Panc1 (cell line): Measurements from ENCODE around the gene ACACA. TPM values are rescaled to one million over a fixed set of nuclear protein-coding genes. Genes with fewer than 3 reads are reported as not detected.

Source experiments
- ATAC-seq: fragments of 200-7000 bp; cut with Tn5 transposase; 2 replicates; pipeline ENCODE4 v1.9.1; 2020; ENCODE audit warnings: mild to moderate bottlenecking, moderate library complexity
- BruUV-seq: library from RNA; stranded (reverse); fragments of 400-500 nt; replicated peaks from 2 replicates; lab custom pipeline; 2021; lab: Mats Ljungman, UMichigan
- CTCF ChIA-PET: fragments of 300-600 bp; sonication (Branson Sonifier 250); formaldehyde crosslinking; loops from one replicate; lab custom pipeline; 2022; ENCODE audit warnings: antibody characterized with exemption; lab: Charles Lee
- POLR2A ChIA-PET: fragments of 300-600 bp; sonication (Branson Sonifier 250); formaldehyde crosslinking; loops from one replicate; lab custom pipeline; 2022; ENCODE audit warnings: antibody characterized with exemption; lab: Charles Lee
- DNase-seq: peaks from one replicate; pipeline ENCODE4 v3.0.0-alpha.2; 2010; ENCODE audit warnings: low read depth, low spot score
- H3K27ac ChIP-seq: 2 replicates; pipeline ENCODE4 v1.5.1; 2011; ENCODE audit warnings: mild to moderate bottlenecking, low read length, inconsistent platforms
- H3K27me3 ChIP-seq: fragments of 200-500 bp; sonication (Bioruptor generic); 2 replicates; pipeline ENCODE4 v1.6.0; 2014; ENCODE audit warnings: low read length, inconsistent platforms; ENCODE audit not compliant: control insufficient read depth, insufficient read depth
- H3K36me3 ChIP-seq: fragments of 200-500 bp; sonication (Bioruptor generic); 2 replicates; pipeline ENCODE4 v1.5.1; 2014; ENCODE audit warnings: inconsistent platforms, mild to moderate bottlenecking, low read length, moderate library complexity; ENCODE audit not compliant: control insufficient read depth, insufficient read depth
- H3K4me1 ChIP-seq: 2 replicates; pipeline ENCODE4 v1.5.1; 2011; ENCODE audit warnings: inconsistent platforms, mild to moderate bottlenecking, low read length, moderate library complexity; ENCODE audit not compliant: control insufficient read depth, insufficient read depth
- H3K4me3 ChIP-seq, 2 experiments: 2 replicates each; pipeline ENCODE4 v1.5.1; 2011 to 2012; ENCODE audit warnings: low read depth in 2 of 2, low read length in 2 of 2, mild to moderate bottlenecking in 2 of 2, inconsistent platforms in 1 of 2, moderate library complexity in 1 of 2
- H3K9me3 ChIP-seq: fragments of 200-500 bp; sonication (Bioruptor generic); 2 replicates; pipeline ENCODE4 v1.5.1; 2014; ENCODE audit warnings: low read depth, mild to moderate bottlenecking, inconsistent platforms, low read length, moderate library complexity; ENCODE audit not compliant: control insufficient read depth, insufficient read depth
- POLR2AphosphoS5 ChIP-seq: IDR thresholded peaks from 2 replicates; pipeline ENCODE4 v1.6.1; 2012; ENCODE audit warnings: mild to moderate bottlenecking, low read depth, low read length, moderate library complexity
- SIN3A ChIP-seq: IDR thresholded peaks from 2 replicates; pipeline ENCODE4 v1.6.1; 2012; ENCODE audit warnings: low read depth, mild to moderate bottlenecking, low read length, moderate library complexity, borderline replicate concordance; ENCODE audit not compliant: insufficient read depth
- TCF7L2 ChIP-seq: IDR thresholded peaks from 2 replicates; pipeline ENCODE4 v1.6.1; 2011; ENCODE audit warnings: mild to moderate bottlenecking, low read depth, low read length, inconsistent platforms
- in situ Hi-C: cut with HindIII; loops from 2 replicates; pipeline ENCODE4 v1.10.0; 2016; ENCODE audit warnings: low sequenced_read_pairs, low pct_unique_long_range_greater_than_20kb
- intact Hi-C: fragments of 100-400 bp; cut with micrococcal nuclease; formaldehyde crosslinking; loops from one replicate; pipeline ENCODE4 v1.10.0; 2022; ENCODE audit not compliant: unreplicated experiment
- total RNA-seq: library from RNA; stranded (reverse); gene quantifications from one replicate; pipeline ENCODE4 v1.2.1, GENCODE V29; 2021; ENCODE audit not compliant: unreplicated experiment
- TF ChIP-seq, protein P1 (sequence below): fragments of 450-650 bp; IDR thresholded peaks from 2 replicates; pipeline ENCODE4 v1.5.1; 2017; ENCODE audit warnings: mild to moderate bottlenecking
- TF ChIP-seq, protein P2 (sequence below), 2 experiments: IDR thresholded peaks; 2 replicates each; pipeline ENCODE4 v1.6.1; 2011 to 2012; ENCODE audit warnings: low read depth in 2 of 2, control low read depth in 1 of 2, low read length in 1 of 2, mild to moderate bottlenecking in 1 of 2, moderate library complexity in 1 of 2; ENCODE audit not compliant: insufficient read depth in 1 of 2

Gene ACACA
- total RNA-seq, 1 experiment from 2014 or later = 131 TPM

DNA sequence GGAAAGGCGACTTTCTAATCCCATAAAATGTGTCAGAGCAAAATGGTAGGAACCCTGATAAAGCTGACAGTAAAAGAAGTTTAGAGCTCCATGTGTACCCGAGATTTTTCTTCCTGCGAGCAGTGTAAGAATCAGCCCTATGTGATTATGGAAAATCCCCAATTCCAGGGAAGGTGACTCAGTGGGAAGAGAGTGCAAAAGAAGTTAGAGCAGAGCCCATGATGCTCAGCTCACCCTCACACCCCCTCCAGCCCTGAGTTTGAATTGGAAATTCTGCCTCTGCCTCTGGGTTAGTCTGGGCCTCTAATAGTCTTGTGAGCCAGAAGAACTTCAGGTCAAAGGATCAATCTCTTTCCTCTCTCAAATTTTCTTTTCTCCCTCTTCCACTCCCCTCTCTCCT lies 18.4 kb downstream of the ACACA start:
- no TSS peak for BruUV-seq
- Histone ChIP-seq H3K27me3 (no peaks in the 10 kb centered on the region), H3K36me3 (no peaks in the 10 kb centered on the region), H3K9me3 (no peaks in the 10 kb centered on the region), H3K27ac (no peak overlapping the region), H3K4me3 (no peak overlapping the region), H3K4me1 (peaks cover 3% of the 10 kb centered on the region; the same call in 1 of the 2 replicates)
- CTCF ChIA-PET = interaction anchor here (1.2 kb wide), 1 partner anchor 15 kb away, joined by 5 read pairs; no protein-coding TSS in a partner anchor
- POLR2A ChIA-PET = no interaction called here
- DNase-seq (no peak), ATAC-seq (peak; percentile 48; the same call in 1 of the 2 replicates)
- intact Hi-C loops (no loop called here), in situ Hi-C loops (no loop called here)
- TF ChIP-seq, protein P1, sequence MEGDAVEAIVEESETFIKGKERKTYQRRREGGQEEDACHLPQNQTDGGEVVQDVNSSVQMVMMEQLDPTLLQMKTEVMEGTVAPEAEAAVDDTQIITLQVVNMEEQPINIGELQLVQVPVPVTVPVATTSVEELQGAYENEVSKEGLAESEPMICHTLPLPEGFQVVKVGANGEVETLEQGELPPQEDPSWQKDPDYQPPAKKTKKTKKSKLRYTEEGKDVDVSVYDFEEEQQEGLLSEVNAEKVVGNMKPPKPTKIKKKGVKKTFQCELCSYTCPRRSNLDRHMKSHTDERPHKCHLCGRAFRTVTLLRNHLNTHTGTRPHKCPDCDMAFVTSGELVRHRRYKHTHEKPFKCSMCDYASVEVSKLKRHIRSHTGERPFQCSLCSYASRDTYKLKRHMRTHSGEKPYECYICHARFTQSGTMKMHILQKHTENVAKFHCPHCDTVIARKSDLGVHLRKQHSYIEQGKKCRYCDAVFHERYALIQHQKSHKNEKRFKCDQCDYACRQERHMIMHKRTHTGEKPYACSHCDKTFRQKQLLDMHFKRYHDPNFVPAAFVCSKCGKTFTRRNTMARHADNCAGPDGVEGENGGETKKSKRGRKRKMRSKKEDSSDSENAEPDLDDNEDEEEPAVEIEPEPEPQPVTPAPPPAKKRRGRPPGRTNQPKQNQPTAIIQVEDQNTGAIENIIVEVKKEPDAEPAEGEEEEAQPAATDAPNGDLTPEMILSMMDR = no peak
- TF ChIP-seq SIN3A (no peak), POLR2AphosphoS5 (no peak), TCF7L2 (no peak)
- TF ChIP-seq, protein P2, sequence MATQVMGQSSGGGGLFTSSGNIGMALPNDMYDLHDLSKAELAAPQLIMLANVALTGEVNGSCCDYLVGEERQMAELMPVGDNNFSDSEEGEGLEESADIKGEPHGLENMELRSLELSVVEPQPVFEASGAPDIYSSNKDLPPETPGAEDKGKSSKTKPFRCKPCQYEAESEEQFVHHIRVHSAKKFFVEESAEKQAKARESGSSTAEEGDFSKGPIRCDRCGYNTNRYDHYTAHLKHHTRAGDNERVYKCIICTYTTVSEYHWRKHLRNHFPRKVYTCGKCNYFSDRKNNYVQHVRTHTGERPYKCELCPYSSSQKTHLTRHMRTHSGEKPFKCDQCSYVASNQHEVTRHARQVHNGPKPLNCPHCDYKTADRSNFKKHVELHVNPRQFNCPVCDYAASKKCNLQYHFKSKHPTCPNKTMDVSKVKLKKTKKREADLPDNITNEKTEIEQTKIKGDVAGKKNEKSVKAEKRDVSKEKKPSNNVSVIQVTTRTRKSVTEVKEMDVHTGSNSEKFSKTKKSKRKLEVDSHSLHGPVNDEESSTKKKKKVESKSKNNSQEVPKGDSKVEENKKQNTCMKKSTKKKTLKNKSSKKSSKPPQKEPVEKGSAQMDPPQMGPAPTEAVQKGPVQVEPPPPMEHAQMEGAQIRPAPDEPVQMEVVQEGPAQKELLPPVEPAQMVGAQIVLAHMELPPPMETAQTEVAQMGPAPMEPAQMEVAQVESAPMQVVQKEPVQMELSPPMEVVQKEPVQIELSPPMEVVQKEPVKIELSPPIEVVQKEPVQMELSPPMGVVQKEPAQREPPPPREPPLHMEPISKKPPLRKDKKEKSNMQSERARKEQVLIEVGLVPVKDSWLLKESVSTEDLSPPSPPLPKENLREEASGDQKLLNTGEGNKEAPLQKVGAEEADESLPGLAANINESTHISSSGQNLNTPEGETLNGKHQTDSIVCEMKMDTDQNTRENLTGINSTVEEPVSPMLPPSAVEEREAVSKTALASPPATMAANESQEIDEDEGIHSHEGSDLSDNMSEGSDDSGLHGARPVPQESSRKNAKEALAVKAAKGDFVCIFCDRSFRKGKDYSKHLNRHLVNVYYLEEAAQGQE (IDR thresholded peaks at IDR 0.05; ENCODE audit: insufficient read depth in 1 of 2, low read depth in 2 of 2, low read length in 1 of 2) = no peak

GRCh38 chr17:37386462-37386861 lies 20.2 kb downstream of the ACACA start:
- H3K36me3 ChIP-seq = no peaks in the 10 kb centered on the region
- H3K27me3 ChIP-seq = no peaks in the 10 kb centered on the region
- no peaks in the 10 kb centered on the region for H3K9me3 ChIP-seq
- TF ChIP-seq POLR2AphosphoS5 (no peak), TCF7L2 (no peak), SIN3A (no peak)
- TF ChIP-seq, protein P2 (IDR thresholded peaks at IDR 0.05; ENCODE audit: insufficient read depth in 1 of 2, low read depth in 2 of 2, low read length in 1 of 2) = no peak
- TF ChIP-seq, protein P1 = no peak
- H3K4me1 ChIP-seq = no peaks in the 10 kb centered on the region
- no TSS peak for BruUV-seq
- no peak overlapping the region for H3K4me3 ChIP-seq
- in situ Hi-C loops = no loop called here
- ChIA-PET POLR2A (interaction anchor here (0.6 kb wide), 1 partner anchor 21 kb away, joined by 4 read pairs; no protein-coding TSS in a partner anchor), CTCF (no interaction called here)
- H3K27ac ChIP-seq = no peak overlapping the region
- ATAC-seq (no peak), DNase-seq (no peak)
- intact Hi-C loops = no loop called here
